Neuron (in vitro differentiated cells): Measurements from ENCODE around the gene BCKDHA.
"Not testable (repeated sequence)": the region's sequence is repeated elsewhere in the genome, so short reads cannot be mapped to it uniquely, and the experiment has no call there.

ENCODE experiments used
- H2AFZ ChIP-seq: one replicate; pipeline ENCODE4 v1.6.1; 2013; ENCODE audit warnings: low read depth, mild to moderate bottlenecking, inconsistent platforms, low read length, moderate library complexity
- H3K27me3 ChIP-seq: one replicate; pipeline ENCODE4 v1.6.1; 2013; ENCODE audit warnings: low read length; ENCODE audit not compliant: insufficient read depth
- H3K36me3 ChIP-seq: one replicate; pipeline ENCODE4 v1.6.1; 2013; ENCODE audit warnings: low read length; ENCODE audit not compliant: insufficient read depth
- H3K4me1 ChIP-seq: one replicate; pipeline ENCODE4 v1.6.1; 2013; ENCODE audit warnings: low read length; ENCODE audit not compliant: insufficient read depth
- H3K4me3 ChIP-seq: 2 replicates; pipeline ENCODE4 v1.5.1; 2013; ENCODE audit warnings: mild to moderate bottlenecking, low read length, moderate library complexity
- H3K9me3 ChIP-seq: one replicate; pipeline ENCODE4 v1.6.1; 2013; ENCODE audit warnings: low read length

The BCKDHA gene

DNA sequence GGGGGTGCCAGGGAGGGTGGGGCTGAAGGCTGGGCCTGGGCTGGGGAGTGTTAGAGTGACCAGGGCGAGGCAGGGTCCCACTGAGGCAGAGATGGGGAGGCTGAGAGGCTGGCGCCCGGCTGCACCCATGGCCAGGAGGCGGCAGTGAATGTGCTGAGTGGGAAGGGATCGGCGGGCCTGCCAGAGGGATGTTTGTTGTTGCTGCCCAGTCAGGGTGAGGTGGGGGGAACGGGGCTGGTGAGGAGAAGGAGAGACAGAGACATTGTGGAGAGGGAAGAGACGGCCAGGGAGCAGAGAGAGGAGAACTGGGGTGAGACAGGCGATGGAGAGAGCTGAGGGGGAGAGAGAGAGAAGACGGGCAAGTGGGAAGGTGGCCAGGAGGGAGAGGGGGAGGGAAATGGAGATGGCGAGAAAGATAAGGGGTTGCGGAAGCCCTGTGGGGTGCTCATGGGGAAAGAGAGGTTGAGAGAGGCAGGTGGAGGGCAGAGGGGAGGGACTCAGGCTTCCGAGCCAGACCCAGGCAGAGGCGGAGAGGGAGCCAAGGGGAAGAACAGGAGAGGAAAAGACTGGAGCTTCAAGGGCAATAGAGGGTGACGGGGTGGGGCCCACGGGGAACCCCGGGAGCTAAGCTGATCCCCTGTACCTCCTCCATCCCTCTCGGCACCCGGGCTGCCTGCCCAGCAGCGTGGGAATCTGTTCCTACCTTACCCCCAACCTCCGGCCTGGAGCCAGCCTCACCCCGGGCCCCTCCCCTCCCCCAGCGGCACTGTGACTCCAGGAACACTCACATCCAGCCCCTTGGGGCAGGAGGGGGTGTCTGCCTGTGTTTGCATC, 30.2 kb downstream of the BCKDHA start:
- H3K4me1 ChIP-seq: peaks cover 20% of the 10 kb centered on the region
- H2AFZ ChIP-seq: no peak overlapping the region
- no peak overlapping the region for H3K4me3 ChIP-seq
- H3K36me3 ChIP-seq: peaks cover 38% of the 10 kb centered on the region
- H3K9me3 ChIP-seq: no peaks in the 10 kb centered on the region
- no peaks in the 10 kb centered on the region for H3K27me3 ChIP-seq

DNA sequence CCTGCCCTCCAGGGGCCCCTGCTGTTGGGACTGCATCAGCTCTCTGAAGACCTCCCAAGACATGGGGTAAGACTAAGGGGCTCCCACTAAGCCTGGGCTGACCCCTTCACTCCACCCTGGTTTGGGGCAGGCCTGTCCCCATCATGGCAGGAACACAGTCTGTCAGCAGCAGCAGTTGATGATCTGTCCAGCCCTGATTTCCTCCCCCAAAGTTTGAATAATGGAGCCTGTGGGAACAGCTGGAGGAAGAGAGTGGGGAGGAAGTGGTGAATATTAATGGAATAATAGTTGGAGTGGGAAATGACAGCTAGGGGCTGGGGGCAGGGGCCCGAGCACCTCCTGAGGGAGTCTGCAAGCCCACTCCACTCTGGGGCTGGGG, 30.9 kb downstream of the BCKDHA start:
- H3K9me3 ChIP-seq: no peaks in the 10 kb centered on the region
- H3K4me1 ChIP-seq: peaks cover 20% of the 10 kb centered on the region
- no peak overlapping the region for H3K4me3 ChIP-seq
- H3K36me3 ChIP-seq: peaks cover 40% of the 10 kb centered on the region
- no peaks in the 10 kb centered on the region for H3K27me3 ChIP-seq
- H2AFZ ChIP-seq: no peak overlapping the region

DNA sequence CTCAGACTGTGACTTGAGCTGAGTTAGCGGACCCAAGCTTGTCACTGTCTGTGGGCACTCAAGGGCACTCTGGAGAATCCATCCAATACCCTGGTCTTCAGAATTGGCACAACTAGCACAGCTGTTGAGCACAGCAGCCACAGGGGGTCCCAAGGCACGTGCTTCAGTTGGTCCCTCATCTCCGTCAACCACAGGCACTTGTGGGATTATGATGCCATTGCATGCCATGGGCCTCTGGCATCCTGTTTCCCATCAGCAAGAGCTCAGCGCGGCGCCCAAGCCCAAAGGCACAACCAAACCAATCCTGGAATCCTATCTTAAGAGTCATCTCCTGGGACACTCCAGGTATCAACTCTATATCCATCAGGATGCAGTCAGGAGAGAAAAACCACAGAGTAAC, 33.3 kb downstream of the BCKDHA start:
- H2AFZ ChIP-seq: no peak overlapping the region
- H3K4me3 ChIP-seq: no peak overlapping the region
- H3K4me1 ChIP-seq: peaks cover 20% of the 10 kb centered on the region
- H3K9me3 ChIP-seq: no peaks in the 10 kb centered on the region
- H3K36me3 ChIP-seq: peaks cover 27% of the 10 kb centered on the region
- no peaks in the 10 kb centered on the region for H3K27me3 ChIP-seq

DNA sequence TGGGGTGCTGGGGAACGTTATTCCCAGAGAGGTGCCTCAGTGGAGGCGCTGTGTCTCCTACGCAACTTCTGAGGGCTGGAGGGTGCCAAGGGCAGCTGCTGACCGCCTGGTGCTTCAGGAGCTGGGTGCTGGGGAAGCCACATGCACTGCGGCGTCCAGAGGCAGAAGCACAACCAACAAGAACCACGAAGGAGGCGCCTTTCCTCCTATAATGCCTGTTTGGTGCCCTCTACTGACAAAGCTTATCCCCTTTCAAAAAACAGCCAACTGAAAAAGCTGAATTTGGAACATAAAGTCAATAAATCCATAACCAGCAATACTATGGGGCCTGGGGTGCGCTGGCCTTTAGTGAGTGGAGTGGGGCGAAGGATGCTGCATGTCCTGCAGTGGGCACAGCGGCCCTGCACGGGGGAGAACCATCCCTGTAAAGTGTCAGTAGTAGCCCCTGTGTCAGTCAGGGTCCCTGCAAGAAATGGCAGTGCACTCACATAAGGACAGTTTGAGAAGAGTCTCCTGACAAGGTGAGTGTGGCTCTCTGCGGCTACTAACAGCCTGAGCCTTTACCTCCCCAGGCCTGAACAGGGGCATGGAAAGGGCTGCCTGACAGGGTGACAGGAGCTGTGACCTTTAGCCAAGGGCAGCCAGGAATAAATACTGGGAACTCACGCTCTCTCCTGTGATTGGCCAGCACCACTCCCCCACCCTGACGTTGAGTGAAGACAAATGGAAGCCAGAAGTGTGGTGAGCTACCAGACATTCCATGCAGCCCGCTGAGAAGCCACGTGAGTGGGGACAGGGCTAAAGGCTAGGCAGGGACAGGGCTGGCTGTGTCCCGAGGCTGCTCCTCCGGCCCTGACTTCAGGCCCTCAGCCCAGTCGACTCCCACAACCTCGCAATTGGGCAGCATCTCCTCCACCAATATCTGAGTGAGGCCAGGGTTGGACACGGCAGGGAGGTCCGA, 34.1 kb downstream of the BCKDHA start:
- H2AFZ ChIP-seq: no peak overlapping the region
- H3K4me1 ChIP-seq: peaks cover 16% of the 10 kb centered on the region
- H3K4me3 ChIP-seq: no peak overlapping the region
- no peaks in the 10 kb centered on the region for H3K9me3 ChIP-seq
- no peaks in the 10 kb centered on the region for H3K27me3 ChIP-seq
- peaks cover 27% of the 10 kb centered on the region for H3K36me3 ChIP-seq

DNA sequence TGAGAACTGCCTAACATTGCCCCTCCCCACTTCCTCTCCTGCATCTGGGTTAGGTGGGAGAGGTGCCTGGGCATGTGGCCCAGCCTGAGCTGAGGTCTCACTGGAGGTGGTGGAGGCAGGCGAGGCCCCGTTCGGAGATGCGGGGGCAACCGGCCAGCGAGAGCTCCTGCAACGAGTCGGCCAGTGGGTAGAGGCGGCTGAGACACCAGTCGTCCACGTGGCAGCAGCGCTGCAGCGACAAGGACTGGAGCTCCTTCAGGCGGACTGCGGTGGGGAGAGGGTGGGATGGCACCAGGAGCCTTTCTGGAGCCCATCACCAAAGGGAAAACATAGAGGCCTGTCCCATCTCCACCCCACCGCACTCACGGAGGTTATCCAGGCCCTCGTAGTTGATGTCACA, 35.6 kb downstream of the BCKDHA start:
- Histone ChIP-seq H3K36me3 (peaks cover 34% of the 10 kb centered on the region), H3K4me1 (peaks cover 3% of the 10 kb centered on the region), H3K27me3 (no peaks in the 10 kb centered on the region), H3K9me3 (no peaks in the 10 kb centered on the region), H2AFZ (no peak overlapping the region), H3K4me3 (no peak overlapping the region)

DNA sequence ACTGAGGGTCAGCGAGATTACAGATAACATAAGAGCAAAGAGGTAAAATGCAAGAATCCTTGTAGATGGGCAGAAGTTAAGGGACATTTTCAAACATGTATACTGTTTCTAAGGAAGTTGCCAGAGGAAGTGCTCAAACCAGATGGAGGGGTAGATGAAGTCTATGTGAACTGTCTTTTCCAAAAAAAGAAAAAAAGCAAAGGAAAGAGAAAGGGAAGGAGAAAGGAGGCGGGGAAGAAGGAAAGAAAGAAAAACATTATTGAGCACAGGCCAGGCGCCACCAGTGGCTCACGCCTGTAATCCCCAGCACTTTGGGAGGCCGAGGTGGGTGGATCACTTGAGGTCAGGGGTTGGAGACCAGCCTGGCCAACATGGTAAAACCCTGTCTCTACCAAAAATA, 36.8 kb downstream of the BCKDHA start:
- Histone ChIP-seq H3K9me3 (no peaks in the 10 kb centered on the region), H3K36me3 (peaks cover 35% of the 10 kb centered on the region), H3K27me3 (no peaks in the 10 kb centered on the region), H3K4me3 (no peak overlapping the region), H2AFZ (no peak overlapping the region), H3K4me1 (peaks cover 6% of the 10 kb centered on the region)

DNA sequence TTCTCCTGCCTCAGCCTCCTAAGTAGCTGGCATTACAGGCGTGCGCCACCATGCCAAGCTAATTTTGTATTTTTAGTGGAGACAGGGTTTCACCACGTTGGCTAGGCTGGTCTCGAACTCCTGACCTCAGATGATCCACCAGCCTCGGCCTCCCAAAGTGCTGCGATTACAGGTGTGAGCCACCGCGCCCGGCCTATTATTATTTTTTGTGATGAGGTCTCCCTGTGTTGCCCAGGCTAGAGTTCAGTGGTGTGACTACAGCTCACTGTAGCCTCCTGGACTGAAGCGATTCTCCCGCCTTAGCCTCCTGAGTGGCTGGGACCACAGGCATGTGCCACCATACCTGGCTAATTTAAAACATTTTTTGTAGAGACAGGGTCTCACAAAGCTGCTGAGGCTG, 37.8 kb downstream of the BCKDHA start:
- not testable (repeated sequence) for H3K27me3 ChIP-seq, H3K9me3 ChIP-seq, H2AFZ ChIP-seq, H3K4me1 ChIP-seq, H3K4me3 ChIP-seq
- peaks cover 35% of the 10 kb centered on the region for H3K36me3 ChIP-seq

DNA sequence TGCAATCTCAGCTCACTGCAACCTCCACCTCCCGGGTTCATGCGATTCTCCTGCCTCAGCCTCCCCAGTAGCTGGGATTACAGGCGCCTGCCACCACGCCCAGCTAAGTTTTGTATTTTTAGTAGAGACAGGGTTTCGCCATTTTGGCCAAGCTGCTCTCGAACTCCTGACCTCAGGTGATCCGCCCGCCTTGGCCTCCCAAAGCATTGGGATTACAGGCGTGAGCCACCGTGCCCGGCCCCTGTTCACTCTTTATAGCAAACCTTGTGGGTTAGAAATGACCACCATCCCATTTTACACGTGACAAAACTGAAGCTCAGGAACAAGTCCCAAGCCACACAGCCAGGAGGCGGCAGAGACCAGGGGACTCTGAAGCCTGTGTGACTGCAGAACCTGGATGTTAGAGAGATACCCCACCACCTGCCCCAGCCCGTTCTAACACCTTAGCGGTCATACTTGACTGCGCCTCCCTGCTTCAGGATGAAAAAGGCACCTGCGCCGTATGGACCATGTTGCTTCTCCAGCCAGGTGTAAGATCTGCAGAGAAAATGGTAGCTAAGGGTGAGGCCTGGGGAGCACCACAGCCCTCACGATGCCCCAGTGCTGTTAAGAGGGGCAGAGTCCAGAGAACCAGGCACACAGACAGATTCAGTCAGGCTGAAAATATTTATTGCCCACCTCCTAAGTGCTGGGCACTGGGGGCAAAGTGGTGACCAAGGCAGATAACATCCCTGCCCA, 38.5 kb downstream of the BCKDHA start:
- Histone ChIP-seq H3K4me3 (no peak overlapping the region), H3K27me3 (no peaks in the 10 kb centered on the region), H3K4me1 (peaks cover 6% of the 10 kb centered on the region), H3K9me3 (no peaks in the 10 kb centered on the region), H2AFZ (no peak overlapping the region), H3K36me3 (peaks cover 30% of the 10 kb centered on the region)

DNA sequence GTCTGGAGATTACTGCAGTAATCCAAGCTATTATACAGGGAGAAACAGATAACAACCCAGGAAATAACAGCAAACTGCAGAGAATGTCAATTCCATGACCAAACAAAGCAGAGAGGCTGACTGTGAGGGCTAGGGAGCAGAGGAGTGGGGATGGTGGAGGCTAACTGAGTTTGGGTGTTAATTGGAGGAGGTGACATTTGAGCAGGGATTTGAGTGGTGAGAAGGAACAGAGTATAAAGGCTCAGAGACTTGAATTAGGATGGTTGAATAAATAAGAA, 39.0 kb downstream of the BCKDHA start:
- Histone ChIP-seq H3K36me3 (peaks cover 27% of the 10 kb centered on the region), H2AFZ (no peak overlapping the region), H3K4me3 (no peak overlapping the region), H3K27me3 (no peaks in the 10 kb centered on the region), H3K4me1 (peaks cover 6% of the 10 kb centered on the region), H3K9me3 (no peaks in the 10 kb centered on the region)

DNA sequence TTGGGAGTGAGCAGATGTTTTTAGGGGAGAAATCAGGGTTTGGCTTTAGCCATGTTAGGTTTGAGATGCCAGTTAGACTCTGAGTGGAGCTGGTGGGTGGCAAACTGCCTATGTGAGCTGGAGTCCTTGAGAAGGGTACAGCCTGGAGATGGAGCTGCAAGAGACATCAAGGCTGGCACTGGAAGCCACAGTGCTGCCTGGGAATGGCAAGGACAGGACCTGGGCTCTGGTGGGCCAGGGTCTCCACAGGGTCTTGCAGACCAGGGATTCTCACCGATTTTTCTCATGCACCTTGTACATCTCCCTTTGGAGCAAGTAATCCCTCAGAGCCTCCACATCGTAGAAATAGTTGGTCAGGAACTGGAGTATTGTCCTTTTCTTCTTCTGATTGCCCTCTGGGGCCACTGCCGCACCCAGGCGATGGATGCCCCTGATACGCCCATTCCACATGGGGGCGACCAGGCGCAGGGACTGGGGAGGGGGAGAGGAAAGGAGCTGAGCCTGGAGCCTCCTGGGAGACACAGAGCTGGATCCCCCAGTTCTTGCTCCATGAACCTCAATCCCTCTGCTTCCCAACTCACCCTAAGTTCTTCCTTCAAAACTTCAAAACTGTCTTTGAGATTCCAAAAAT, 40.4 kb downstream of the BCKDHA start:
- Histone ChIP-seq H3K9me3 (no peaks in the 10 kb centered on the region), H3K4me3 (no peak overlapping the region), H2AFZ (no peak overlapping the region), H3K4me1 (peaks cover 6% of the 10 kb centered on the region), H3K36me3 (peaks cover 13% of the 10 kb centered on the region), H3K27me3 (no peaks in the 10 kb centered on the region)

DNA sequence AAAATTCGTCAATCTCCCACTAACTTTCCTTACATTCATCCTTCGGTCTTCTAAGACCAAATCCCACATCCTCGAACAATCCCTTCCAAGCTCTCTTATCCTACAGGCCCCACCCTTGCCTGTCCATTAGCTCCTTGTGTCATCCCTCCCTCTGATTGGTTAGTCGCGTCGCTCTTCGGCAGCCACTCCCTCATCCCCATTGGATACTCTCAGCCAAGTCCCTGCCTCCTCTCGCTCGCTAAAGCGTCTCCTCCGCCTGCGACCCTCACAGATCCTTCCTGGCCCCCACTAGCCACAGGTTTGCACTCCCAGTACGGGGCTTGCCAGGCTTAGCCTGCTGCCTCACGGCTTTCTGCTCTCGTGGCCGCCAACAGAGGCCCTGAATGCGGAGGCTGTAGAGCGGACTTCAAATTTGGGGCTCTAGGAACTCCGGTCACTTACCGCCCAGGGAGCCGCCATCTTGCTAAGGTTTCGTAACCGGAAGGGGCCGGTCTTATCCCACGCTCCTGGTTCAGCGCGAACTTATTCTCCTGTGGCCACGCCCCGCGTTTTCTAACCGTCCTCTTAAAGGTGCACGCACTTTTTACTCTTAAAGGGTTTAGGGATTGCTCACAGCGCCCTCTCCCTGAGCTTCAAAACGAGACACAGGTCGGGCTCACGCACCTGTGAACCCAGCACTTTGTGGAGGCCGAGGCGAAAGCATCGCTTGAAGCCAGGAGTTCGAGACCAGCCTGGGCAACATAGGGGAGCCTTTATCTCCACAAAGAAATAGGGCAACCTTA, 42.0 kb downstream of the BCKDHA start, which contains the start of gene DMAC2:
Gene DMAC2, minus strand, starts transcription at position 472 of the 782 bp plus-strand sequence. Its CDS starts 13 bp downstream, at position 459.
- peak within 1 kb of the TSS; percentile 91 for H3K4me3 ChIP-seq
- H3K27me3 ChIP-seq: no peaks in the 10 kb centered on the region
- no peaks in the 10 kb centered on the region for H3K9me3 ChIP-seq
- H2AFZ ChIP-seq: peak within 1 kb of the TSS; percentile 38
- peaks cover 6% of the 10 kb centered on the region for H3K4me1 ChIP-seq
- H3K36me3 ChIP-seq: peaks cover 7% of the 10 kb centered on the region

DNA sequence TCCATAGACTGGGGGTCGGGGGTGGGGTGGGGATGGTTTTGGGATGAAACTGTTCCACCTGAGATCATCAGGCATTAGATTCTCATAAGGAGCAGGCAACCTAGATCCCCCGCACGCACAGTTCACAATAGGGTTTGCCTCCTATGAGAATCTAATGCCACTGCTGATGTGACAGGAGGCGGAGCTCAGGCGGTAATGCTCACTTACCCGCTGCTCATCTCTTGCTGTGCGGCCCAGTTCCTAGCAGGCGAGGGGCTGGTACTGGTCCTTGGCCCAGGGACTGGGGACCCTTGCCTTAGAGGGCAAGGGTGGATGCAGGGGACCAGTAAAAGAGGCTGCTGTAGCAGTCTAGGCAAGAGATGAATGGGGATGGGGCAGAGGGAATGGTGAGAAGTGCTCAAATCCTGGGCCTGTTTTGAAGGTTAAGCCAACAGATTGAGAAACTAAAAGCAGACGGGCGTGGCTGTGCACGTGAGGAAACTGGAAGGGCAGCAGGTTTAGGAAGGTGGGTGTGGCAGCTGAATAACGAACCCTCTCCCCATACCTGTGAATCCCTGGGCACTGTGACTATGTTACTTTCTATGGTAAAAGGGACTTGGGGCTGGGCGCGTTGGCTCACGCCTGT, 43.8 kb downstream of the BCKDHA start:
- Histone ChIP-seq H3K9me3 (no peaks in the 10 kb centered on the region), H3K4me3 (no peak overlapping the region), H2AFZ (no peak overlapping the region), H3K4me1 (peaks cover 6% of the 10 kb centered on the region), H3K27me3 (no peaks in the 10 kb centered on the region), H3K36me3 (peaks cover 7% of the 10 kb centered on the region)
